GM23248 (cell line): ENCODE measurements around the gene RTN4RL1. TPM values are rescaled to one million over a fixed set of nuclear protein-coding genes. Genes with fewer than 3 reads are reported as not detected.
A peak's percentile ranks its signal among the peaks of the same experiment; 100 is the strongest.

Experiments used
- DNase-seq: peaks from one replicate; pipeline ENCODE4 v3.0.0-alpha.2; 2015
- H2AFZ ChIP-seq: fragments of 200-600 bp; sonication (generic); 2 replicates; pipeline ENCODE4 v1.6.1; 2016; ENCODE audit warnings: antibody characterized with exemption
- H3F3A ChIP-seq: fragments of 200-600 bp; sonication (generic); 2 replicates; pipeline ENCODE4 v1.6.1; 2016; ENCODE audit warnings: mild to moderate bottlenecking, antibody characterized with exemption, mixed run types; ENCODE audit not compliant: insufficient read depth
- H3K27ac ChIP-seq: fragments of 200-600 bp; sonication (generic); 2 replicates; pipeline ENCODE4 v1.5.1; 2016; ENCODE audit warnings: mild to moderate bottlenecking
- H3K27me3 ChIP-seq: fragments of 200-600 bp; sonication (generic); replicated peaks from 2 replicates; pipeline ENCODE4 v1.6.1; 2016; ENCODE audit warnings: mild to moderate bottlenecking; ENCODE audit not compliant: insufficient read depth
- H3K36me3 ChIP-seq: fragments of 200-600 bp; sonication (generic); 2 replicates; pipeline ENCODE4 v1.6.1; 2016; ENCODE audit warnings: low read depth, mild to moderate bottlenecking
- H3K4me1 ChIP-seq: fragments of 200-600 bp; sonication (generic); 2 replicates; pipeline ENCODE4 v1.6.1; 2016; ENCODE audit warnings: mild to moderate bottlenecking; ENCODE audit not compliant: insufficient read depth
- H3K4me2 ChIP-seq: fragments of 200-600 bp; sonication (generic); one replicate; pipeline ENCODE4 v1.6.1; 2016; ENCODE audit warnings: mild to moderate bottlenecking; ENCODE audit not compliant: unreplicated experiment
- H3K4me3 ChIP-seq: fragments of 200-600 bp; sonication (generic); 2 replicates; pipeline ENCODE4 v1.5.1; 2016; ENCODE audit warnings: mild to moderate bottlenecking
- H3K79me2 ChIP-seq: fragments of 200-600 bp; sonication (generic); 2 replicates; pipeline ENCODE4 v1.6.1; 2016; ENCODE audit warnings: mild to moderate bottlenecking; ENCODE audit not compliant: insufficient read depth
- H3K9ac ChIP-seq: fragments of 200-600 bp; sonication (generic); 2 replicates; pipeline ENCODE4 v1.6.1; 2016; ENCODE audit warnings: mild to moderate bottlenecking
- H3K9me2 ChIP-seq: fragments of 200-600 bp; sonication (generic); 2 replicates; pipeline ENCODE4 v1.6.1; 2016; ENCODE audit warnings: mixed run types, mild to moderate bottlenecking, moderate library complexity; ENCODE audit not compliant: insufficient read depth
- H3K9me3 ChIP-seq: fragments of 200-600 bp; sonication (generic); one replicate; pipeline ENCODE4 v1.6.1; 2017; ENCODE audit warnings: low read depth
- H4K20me1 ChIP-seq: fragments of 200-600 bp; sonication (generic); 2 replicates; pipeline ENCODE4 v1.6.0; 2016; ENCODE audit not compliant: insufficient read depth
- EZH2 ChIP-seq: fragments of 200-600 bp; sonication (generic); IDR thresholded peaks from 2 replicates; pipeline ENCODE4 v1.6.1; 2018; ENCODE audit warnings: antibody characterized with exemption, mild to moderate bottlenecking; ENCODE audit not compliant: insufficient read depth, poor library complexity, severe bottlenecking
- EZH2phosphoT487 ChIP-seq: fragments of 200-600 bp; sonication (generic); IDR thresholded peaks from 2 replicates; pipeline ENCODE4 v1.6.1; 2018; ENCODE audit warnings: antibody characterized with exemption, moderate library complexity, mild to moderate bottlenecking, low read depth; ENCODE audit not compliant: insufficient read depth
- WGBS, 2 experiments: methylation state at CpG; one replicate each; pipeline ENCODE4 v1.1.6; 2015 to 2017; ENCODE audit warnings: low lambda C conversion rate in 2 of 2, low coverage in 1 of 2; ENCODE audit errors: missing lambda C conversion rate in 2 of 2; 5-methylcytosine and 5-hydroxymethylcytosine counted together
- in situ Hi-C: fragments of 300-500 bp; cut with MboI; formaldehyde crosslinking; loops from 2 replicates; pipeline ENCODE4 v1.15.0; 2020
- polyA plus RNA-seq: library from polyadenylated mRNA; unstranded; fragments of >200 nt; fragmentation: Nextera tagmentation; extraction: Ambion mirVana; gene quantifications from 2 replicates; pipeline ENCODE4 v1.2.1, GENCODE V29; 2016
- total RNA-seq: library from RNA; depleted of rRNA; stranded (reverse); fragments of >200 nt; shearing (Covaris generic); gene quantifications from 2 replicates; pipeline ENCODE4 v1.2.3, GENCODE V29; 2014

RTN4RL1 gene
- total and polyA plus RNA-seq, 2 experiments from 2014 or later, result 0.22 TPM; not detected in 1

DNA sequence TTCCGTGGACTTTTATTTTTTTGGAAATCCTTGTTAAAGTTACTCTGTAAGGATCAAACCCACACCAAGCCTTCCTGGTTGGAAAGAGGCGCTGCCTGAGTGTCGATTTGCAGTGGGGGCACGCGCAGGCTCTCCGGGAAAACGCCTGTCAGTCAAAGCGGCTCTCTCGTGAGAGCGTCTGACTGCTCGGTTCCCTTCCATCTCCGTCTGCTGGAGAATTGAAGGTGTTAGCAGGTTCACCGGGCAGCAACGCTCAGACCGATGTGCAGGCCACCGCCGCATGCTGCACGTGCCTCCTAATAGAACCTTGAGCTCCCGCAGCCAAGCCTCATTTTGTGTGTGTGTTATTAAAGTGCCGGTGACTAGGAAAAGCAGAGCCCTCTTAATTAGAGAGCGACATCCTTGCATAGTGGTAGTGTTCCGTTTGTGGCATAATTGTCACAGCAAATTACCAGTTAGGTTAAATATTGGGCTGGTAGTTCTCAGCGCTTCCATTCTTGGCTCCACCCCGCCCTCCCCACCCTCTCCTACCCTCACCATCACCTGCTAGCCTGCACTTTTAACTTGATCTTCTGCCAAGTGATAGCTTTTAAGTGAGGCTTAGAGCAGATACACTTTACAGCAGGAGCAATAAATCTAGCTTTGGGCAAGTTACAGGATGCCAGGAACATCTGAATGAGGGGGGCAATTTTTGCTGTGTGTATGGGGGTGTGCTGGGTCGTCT is 119.8 kb downstream of the RTN4RL1 start:
- Histone ChIP-seq H3K79me2 (no peaks in the 10 kb centered on the region), H3K36me3 (no peaks in the 10 kb centered on the region), H3K4me1 (0 out of 2 replicates have a peak, but pooled peaks cover 9% of the 10 kb centered on the region), H3K9me2 (no peaks in the 10 kb centered on the region), H3K9ac (no peak overlapping the region), H3K9me3 (no peaks in the 10 kb centered on the region), H3K27ac (no peak overlapping the region), H3F3A (no peaks in the 10 kb centered on the region), H2AFZ (no peak overlapping the region), H3K27me3 (peaks cover 21% of the 10 kb centered on the region), H3K4me3 (no peak overlapping the region), H4K20me1 (no peaks in the 10 kb centered on the region), H3K4me2 (no peak overlapping the region)
- TF ChIP-seq EZH2phosphoT487, result no peak
- no peak for TF ChIP-seq EZH2
- in situ Hi-C loops, result loop anchor here (5.0 to 10.0 kb wide), 2 partner anchors 122 to 369 kb away; partner anchors contain the start of gene RTN4RL1
- peak; percentile 16 for DNase-seq
- 25 to 27% methylated on average over 25 of the region's 25 CpGs for WGBS, 2 experiments

- Histone ChIP-seq H3K9me2 (no peaks in the 10 kb centered on the region), H3K4me2 (no peak overlapping the region), H3K9me3 (no peaks in the 10 kb centered on the region), H3K36me3 (no peaks in the 10 kb centered on the region), H3K4me1 (0 out of 2 replicates have a peak, but pooled peaks cover 9% of the 10 kb centered on the region), H2AFZ (no peak overlapping the region), H3K79me2 (no peaks in the 10 kb centered on the region), H3K27me3 (peaks cover 13% of the 10 kb centered on the region), H3K9ac (no peak overlapping the region), H3F3A (no peaks in the 10 kb centered on the region), H3K4me3 (no peak overlapping the region), H4K20me1 (no peaks in the 10 kb centered on the region), H3K27ac (no peak overlapping the region)
- in situ Hi-C loops, result loop anchor here (5.0 to 10.0 kb wide), 2 partner anchors 123 to 370 kb away; partner anchors contain the start of gene RTN4RL1
- no peak for DNase-seq
- TF ChIP-seq EZH2 (no peak), EZH2phosphoT487 (no peak)
- WGBS, 2 experiments, result 78 to 82% methylated on average over 17 of the region's 17 CpGs
These were observed 120.6 kb downstream of the RTN4RL1 start for GRCh38 chr17:1904273-1905182.

GRCh38 chr17:1899403-1900000 is 125.6 kb downstream of the RTN4RL1 start:
- Histone ChIP-seq H3K9me2 (no peaks in the 10 kb centered on the region), H4K20me1 (no peaks in the 10 kb centered on the region), H3K9ac (no peak overlapping the region), H3K79me2 (no peaks in the 10 kb centered on the region), H2AFZ (no peak overlapping the region), H3K4me3 (no peak overlapping the region), H3K27ac (no peak overlapping the region), H3K36me3 (peaks cover 23% of the 10 kb centered on the region), H3K4me1 (no peaks in the 10 kb centered on the region), H3K27me3 (peaks cover 3% of the 10 kb centered on the region; the same call in 1 of the 2 replicates), H3K4me2 (no peak overlapping the region), H3F3A (no peaks in the 10 kb centered on the region), H3K9me3 (no peaks in the 10 kb centered on the region)
- 91 to 94% methylated on average over 8 of the region's 8 CpGs for WGBS, 2 experiments
- TF ChIP-seq EZH2 (no peak), EZH2phosphoT487 (no peak)
- in situ Hi-C loops, result no loop called here
- DNase-seq, result peak; percentile 43

DNA sequence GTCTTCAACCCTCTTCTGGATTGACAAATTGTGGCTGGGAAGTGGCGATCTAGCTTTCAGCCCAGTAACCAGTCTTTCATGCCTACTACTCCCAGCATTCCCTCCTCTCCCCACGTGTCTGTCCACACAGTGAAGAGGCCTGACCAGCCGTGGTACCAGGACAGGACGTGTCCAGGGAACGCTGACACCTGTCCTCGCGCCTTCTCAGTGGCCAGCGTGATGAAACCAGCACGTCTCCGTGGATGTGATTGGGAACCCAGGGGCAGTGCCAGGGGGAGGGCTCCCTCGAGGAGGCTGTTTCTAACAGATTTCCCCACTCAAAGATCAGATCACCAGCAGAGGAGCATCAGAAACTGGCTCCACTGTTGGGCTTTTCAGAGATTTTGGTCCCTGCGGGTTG is 126.3 kb downstream of the RTN4RL1 start:
- Histone ChIP-seq H3F3A (no peaks in the 10 kb centered on the region), H3K9me2 (no peaks in the 10 kb centered on the region), H3K79me2 (no peaks in the 10 kb centered on the region), H3K4me1 (no peaks in the 10 kb centered on the region), H3K36me3 (peaks cover 26% of the 10 kb centered on the region), H3K4me3 (no peak overlapping the region), H3K9me3 (no peaks in the 10 kb centered on the region), H3K4me2 (no peak overlapping the region), H3K9ac (no peak overlapping the region), H2AFZ (no peak overlapping the region), H3K27me3 (no peaks in the 10 kb centered on the region), H3K27ac (no peak overlapping the region), H4K20me1 (no peaks in the 10 kb centered on the region)
- 90% methylated on average over 12 of the region's 12 CpGs for WGBS, 2 experiments
- TF ChIP-seq EZH2phosphoT487, result no peak
- TF ChIP-seq EZH2, result no peak
- in situ Hi-C loops, result no loop called here
- no peak for DNase-seq
